ENCODE data around the gene NEK11.

GRCh38 chr3:131303848-131304247 is 277.2 kb downstream of the NEK11 start:
- TF ChIP-seq, protein P1, sequence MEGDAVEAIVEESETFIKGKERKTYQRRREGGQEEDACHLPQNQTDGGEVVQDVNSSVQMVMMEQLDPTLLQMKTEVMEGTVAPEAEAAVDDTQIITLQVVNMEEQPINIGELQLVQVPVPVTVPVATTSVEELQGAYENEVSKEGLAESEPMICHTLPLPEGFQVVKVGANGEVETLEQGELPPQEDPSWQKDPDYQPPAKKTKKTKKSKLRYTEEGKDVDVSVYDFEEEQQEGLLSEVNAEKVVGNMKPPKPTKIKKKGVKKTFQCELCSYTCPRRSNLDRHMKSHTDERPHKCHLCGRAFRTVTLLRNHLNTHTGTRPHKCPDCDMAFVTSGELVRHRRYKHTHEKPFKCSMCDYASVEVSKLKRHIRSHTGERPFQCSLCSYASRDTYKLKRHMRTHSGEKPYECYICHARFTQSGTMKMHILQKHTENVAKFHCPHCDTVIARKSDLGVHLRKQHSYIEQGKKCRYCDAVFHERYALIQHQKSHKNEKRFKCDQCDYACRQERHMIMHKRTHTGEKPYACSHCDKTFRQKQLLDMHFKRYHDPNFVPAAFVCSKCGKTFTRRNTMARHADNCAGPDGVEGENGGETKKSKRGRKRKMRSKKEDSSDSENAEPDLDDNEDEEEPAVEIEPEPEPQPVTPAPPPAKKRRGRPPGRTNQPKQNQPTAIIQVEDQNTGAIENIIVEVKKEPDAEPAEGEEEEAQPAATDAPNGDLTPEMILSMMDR (conservative IDR thresholded peaks at IDR 0.05; ENCODE audit: low read depth, low read length), result no peak
- no peak for TF ChIP-seq EZH2 (IDR thresholded peaks at IDR 0.05; ENCODE audit: borderline replicate concordance, low read depth, low read length, poor library complexity, severe bottlenecking)

All from A673 (cell line).